HEK293T (cell line): Measurements from ENCODE around the gene DLEC1.

ENCODE experiments used
- ARNT ChIP-seq: fragments of 450-650 bp; IDR thresholded peaks from 2 replicates; pipeline ENCODE4 v1.6.1; 2017; ENCODE audit warnings: mild to moderate bottlenecking
- BHLHE40 ChIP-seq: fragments of 450-650 bp; IDR thresholded peaks from 2 replicates; pipeline ENCODE4 v1.6.1; 2016; ENCODE audit warnings: mild to moderate bottlenecking, moderate library complexity, borderline replicate concordance
- FOXA1 ChIP-seq: fragments of 450-650 bp; IDR thresholded peaks from 2 replicates; pipeline ENCODE4 v1.6.1; 2016; ENCODE audit warnings: mild to moderate bottlenecking
- NFRKB ChIP-seq: fragments of 450-650 bp; IDR thresholded peaks from 2 replicates; pipeline ENCODE4 v1.6.1; 2016; ENCODE audit warnings: mild to moderate bottlenecking, moderate library complexity
- SP1 ChIP-seq: fragments of 450-650 bp; IDR thresholded peaks from 2 replicates; pipeline ENCODE4 v1.6.1; 2017
- SUZ12 ChIP-seq: fragments of 450-650 bp; IDR thresholded peaks from 2 replicates; pipeline ENCODE4 v1.6.1; 2016; ENCODE audit warnings: mild to moderate bottlenecking
- TARDBP ChIP-seq: fragments of 450-650 bp; IDR thresholded peaks from 2 replicates; pipeline ENCODE4 v1.6.1; 2016
- ZNF384 ChIP-seq: fragments of 450-650 bp; IDR thresholded peaks from 2 replicates; pipeline ENCODE4 v1.6.1; 2016

GRCh38 chr3:38124324-38125122 lies 85.5 kb downstream of the DLEC1 start:
- TF ChIP-seq SUZ12 (no peak), BHLHE40 (no peak), TARDBP (no peak), ZNF384 (no peak), FOXA1 (no peak), ARNT (no peak), SP1 (no peak), NFRKB (no peak)
